ENCODE measurements around the gene CDK6.

CDK6 gene

DNA sequence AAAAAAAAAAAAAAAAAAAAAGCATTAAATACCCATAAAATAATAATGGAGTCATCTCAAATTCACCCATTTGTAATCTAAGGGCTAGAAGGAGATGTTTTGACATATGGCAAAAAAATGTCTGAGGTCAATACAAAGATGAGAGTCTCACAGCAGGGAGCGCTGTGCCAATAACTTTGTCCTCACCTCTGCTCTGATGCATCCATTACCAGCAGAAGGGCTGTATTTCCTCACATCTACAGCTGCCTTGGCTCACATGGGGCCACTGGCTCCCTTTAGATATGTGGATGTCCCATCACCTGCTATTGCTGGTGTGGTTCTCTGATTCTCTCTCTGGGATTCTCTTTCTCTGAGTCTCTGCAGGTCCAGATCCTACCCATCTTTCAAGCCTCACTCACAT, 155.9 kb downstream of the CDK6 start:
- DNase-seq (ENCODE audit: low read depth) = no peak

GRCh38 chr7:92678291-92678920, 158.0 kb downstream of the CDK6 start:
- no peak for DNase-seq (ENCODE audit: low read depth)

DNA sequence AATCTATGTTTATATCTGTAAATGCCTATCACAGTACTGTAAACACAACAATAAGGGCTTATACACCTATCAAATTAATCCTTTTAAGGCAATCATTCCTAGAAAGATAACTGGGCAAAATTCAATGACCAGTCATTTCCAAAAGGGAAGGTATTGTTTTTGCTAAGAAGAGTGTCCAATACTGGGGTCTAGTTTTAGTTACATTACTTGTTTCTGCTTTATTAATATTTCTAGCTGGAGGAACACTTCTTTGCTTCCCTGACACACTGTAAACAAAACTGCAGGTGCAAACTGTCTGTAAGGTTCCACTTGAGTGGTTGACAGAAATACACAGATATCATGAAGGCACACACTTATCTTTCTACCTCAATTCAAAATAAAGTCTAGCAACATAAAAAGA, 162.0 kb downstream of the CDK6 start:
- DNase-seq (ENCODE audit: low read depth) = no peak

DNA sequence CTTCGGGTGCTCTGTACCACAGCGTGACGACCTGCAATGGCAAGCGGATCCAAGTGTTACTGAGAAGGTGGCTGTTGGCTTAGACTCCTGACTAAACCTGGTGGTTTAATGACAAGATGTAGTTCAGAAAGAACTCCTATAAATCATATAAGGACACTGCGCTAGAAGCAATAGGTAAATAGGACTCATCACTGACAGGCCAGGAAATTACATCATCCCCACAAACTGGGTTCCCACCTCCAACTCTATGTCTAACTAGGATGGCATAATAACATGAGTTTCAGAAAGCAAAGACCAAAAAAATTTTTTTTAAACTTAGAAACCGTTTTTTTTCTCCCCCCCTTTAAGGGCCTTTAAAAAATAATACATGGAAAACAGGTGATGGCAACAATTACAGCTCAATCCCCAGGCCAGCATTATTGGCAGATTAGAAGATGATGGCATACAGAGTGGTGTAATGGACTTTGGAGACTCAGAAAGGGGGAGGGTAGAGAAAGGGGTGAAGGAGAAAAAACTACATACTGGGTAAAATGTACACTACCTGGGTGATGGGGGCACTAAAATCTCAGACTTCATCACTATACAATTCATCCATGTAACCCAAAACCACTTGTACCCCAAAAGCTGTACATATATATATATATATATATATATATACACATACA, 164.7 kb downstream of the CDK6 start:
- DNase-seq (ENCODE audit: low read depth) = no peak

GRCh38 chr7:92670204-92670851, 166.0 kb downstream of the CDK6 start:
- no peak for DNase-seq (ENCODE audit: low read depth)

DNA sequence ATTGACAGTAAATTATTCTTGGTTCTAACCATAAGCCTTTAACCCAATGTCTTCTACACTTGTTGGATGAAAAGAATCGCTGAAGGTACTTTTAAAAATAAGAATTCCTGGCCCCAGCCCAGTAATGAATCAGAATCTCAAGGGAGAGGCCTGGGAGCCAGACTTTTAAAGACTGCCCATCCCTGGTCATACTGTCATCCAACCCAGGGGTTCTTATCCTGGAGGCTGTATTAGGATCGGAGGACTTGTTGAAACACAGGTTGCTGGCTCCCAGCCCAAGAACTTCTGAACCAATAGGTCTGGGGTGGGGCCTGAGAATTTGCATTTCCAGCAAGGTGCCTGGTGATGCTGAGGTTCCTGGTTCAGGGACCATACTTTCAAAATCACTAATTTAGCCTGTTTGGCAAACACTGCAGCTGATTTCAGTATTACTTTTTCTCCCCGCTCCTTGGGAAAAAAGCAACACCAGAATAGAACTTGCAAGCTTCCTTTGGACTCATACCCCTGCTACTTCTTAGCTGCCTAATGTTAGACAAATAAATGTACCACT, 166.7 kb downstream of the CDK6 start:
- DNase-seq (ENCODE audit: low read depth) = no peak

DNA sequence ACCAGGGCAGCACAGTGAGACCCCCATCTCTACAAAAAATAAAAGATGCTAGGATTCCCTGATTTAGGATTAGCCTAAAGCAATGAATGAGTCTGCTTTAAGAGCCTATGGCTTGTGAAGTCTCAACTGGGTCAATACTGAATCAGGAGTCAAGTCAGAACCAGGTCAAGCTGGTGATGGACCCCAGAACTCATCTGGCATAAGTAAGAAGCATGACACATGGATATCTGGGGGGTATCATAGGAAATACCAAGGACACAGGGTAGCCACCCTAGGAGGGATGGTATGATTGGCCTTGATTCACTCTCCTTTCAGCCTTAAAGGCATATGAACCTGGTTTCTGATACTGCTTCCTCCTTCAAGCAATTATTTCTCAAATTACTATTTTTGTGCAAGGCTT, 167.8 kb downstream of the CDK6 start:
- no peak for DNase-seq (ENCODE audit: low read depth)

- no peak for DNase-seq (ENCODE audit: low read depth)
Observed at GRCh38 chr7:92667816-92668535, 168.4 kb downstream of the CDK6 start.

GRCh38 chr7:92665926-92666325, 170.4 kb downstream of the CDK6 start:
- DNase-seq (ENCODE audit: low read depth) = no peak

DNA sequence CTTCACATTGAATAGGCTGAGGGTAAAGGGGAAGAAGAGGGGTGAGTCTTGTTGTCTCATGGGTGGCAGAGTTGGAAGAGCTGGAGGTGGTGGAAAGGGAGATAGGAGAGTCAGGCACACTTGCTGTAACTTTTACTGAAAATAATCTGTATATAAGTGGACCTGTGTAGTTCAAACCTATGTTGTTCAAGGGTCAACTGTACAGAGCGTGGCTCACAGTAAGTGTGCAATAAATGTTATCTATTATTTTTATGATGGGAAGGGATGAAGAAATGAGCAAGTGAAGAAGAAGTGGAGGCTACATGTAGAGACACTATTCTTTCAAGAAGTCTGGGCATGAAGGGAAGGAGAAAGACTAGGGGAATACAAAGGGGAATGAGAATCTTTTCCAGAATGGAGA, 174.7 kb downstream of the CDK6 start:
- no peak for DNase-seq (ENCODE audit: low read depth)

GRCh38 chr7:92658671-92659070, 177.7 kb downstream of the CDK6 start:
- no peak for DNase-seq (ENCODE audit: low read depth)

- no peak for DNase-seq (ENCODE audit: low read depth)
Observed at GRCh38 chr7:92657391-92657790, 179.0 kb downstream of the CDK6 start.

- DNase-seq (ENCODE audit: low read depth) = no peak
Observed at GRCh38 chr7:92656121-92656520, 180.3 kb downstream of the CDK6 start.

GRCh38 chr7:92655346-92655884, 181.0 kb downstream of the CDK6 start:
- no peak for DNase-seq (ENCODE audit: low read depth)

DNA sequence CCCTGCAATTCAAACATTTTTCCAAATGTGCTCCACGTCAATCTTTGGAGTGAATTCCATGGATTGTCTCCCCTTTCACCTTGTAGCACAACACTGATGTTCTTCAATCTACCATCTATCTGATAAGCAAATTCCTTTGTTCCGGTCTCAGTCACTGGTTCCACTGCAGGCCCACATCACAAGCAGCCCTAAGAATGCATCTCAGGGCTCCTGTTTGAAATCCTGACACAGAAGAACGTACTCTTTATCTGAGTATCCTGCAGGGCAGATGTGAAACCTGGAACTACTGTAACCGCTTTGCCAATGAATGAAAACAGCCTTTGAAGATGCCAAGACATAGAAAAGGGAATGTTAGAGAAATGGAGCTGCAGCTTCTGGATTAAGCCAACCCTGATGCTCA, 183.2 kb downstream of the CDK6 start:
- DNase-seq (ENCODE audit: low read depth) = no peak

DNA sequence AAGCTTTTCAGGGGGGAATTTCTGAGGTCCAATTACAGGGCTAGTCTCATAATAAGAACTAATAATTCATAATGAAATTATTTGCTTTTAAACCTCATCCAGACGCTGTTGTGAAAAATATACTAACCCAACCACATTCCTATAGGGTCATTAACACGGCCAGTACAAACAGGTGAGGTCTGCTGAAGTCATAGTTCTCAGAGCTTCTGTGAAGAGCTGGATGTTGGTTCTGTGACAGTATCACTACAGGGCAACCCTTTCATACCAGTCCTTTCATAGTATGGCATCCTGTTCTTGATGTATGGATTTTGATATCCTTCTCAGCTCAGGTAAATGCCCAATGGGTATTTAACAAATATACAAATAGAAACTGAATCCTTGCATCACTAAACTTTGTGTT, 183.8 kb downstream of the CDK6 start:
- DNase-seq (ENCODE audit: low read depth) = no peak

DNA sequence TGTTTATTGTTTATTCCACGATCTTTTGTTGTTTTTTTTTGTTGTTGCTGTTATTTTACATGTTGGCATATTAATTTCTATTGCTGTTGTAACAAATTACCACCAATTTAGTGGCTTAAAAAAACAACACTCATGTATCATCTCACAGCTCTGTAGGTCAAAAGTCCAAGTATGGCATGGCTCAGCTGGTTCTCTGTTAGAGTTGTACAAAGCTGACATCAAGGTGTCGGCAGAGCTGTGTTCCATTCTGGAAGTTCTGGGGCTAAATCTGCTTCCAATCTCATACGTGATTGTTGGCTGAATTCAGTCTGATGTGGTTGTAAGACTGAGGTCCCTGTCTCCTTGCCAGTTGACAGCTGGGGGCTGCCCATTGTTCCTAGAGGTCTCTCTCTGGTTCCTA, 186.0 kb downstream of the CDK6 start:
- DNase-seq (ENCODE audit: low read depth) = no peak

- no peak for DNase-seq (ENCODE audit: low read depth)
Observed at GRCh38 chr7:92648067-92648466, 188.3 kb downstream of the CDK6 start.

DNA sequence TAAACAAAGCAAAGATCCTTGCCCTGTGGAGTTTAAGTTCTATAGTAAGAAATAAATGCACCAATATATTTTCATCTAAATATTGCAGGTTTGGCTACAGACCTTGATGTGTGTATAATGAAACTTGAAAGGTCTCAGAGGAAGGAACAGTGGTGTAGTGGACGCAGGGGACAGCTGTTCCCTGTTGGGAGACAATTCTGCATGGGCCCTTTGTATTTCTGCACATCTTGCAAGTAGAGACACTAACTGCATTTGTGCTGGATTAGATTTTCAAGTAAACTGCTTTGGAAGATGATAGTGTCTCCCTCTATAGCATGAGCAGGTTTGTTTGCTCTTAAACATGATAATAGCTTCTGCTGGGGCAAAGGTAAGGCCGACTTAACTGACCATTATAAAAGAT, 188.7 kb downstream of the CDK6 start:
- no peak for DNase-seq (ENCODE audit: low read depth)

- no peak for DNase-seq (ENCODE audit: low read depth)
Observed at GRCh38 chr7:92647011-92647625, 189.3 kb downstream of the CDK6 start.

DNA sequence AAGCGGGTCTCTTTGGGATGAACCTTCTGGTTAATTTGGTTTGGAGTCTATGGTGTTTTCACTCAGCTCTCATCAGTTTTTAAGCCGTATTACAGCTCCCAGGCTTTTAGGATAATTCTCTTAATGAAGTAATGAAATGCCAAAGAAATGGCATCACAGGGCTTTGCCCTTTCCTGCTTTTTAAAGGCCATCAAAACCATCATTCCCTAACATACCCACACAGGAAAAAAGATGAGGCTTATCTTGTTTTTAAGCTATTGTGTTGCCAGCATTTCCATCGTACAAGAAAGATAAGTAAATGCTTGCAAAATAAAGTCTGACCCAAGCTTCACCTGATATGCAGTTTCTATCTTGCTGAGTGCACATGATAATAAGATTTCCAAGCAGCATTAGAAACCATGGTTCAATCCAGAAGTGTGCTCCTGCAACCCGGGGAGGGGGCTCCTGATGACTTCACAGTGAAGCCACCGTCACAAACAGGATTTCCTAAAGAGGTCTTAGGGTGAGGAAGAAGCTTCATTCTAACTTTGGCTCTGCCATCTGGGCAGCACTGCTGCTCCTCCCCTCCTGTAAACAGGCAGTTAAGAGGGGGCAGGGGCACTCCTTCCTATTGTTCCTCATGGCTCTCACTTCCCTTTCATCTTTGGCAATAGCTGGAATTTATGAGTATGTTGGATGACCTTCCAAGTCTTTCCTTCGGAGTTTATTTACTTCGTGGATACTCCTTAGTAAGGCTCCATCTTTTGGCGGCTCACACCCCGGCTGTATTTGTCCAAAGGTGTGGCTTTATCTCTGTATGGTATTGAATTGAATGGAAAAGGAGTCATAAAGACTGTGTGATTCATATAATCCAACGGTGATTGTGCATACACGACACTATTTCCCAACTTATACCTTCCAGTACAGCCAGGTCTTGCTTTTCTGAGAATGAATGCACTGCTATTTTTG, 191.0 kb downstream of the CDK6 start:
- DNase-seq (ENCODE audit: low read depth) = no peak

Data from stimulated activated CD8-positive, alpha-beta memory T cell treated with anti-CD3 and anti-CD28 coated beads, Interleukin-4, amount 100 ng/mL, for 24 hours (primary cell).